OCI-LY1 (cell line): ENCODE data around the gene TMEM40.

ENCODE experiments used
- CTCF ChIP-seq: fragments of 200-600 bp; sonication (generic), shearing (Covaris generic); IDR thresholded peaks from 2 replicates; pipeline ENCODE4 v1.5.1; 2017; ENCODE audit warnings: mild to moderate bottlenecking, antibody characterized with exemption, low read length, moderate library complexity, mixed read lengths
- EZH2 ChIP-seq: fragments of 200-600 bp; sonication (generic), shearing (Covaris generic); IDR thresholded peaks from 2 replicates; pipeline ENCODE4 v1.8.0; 2017; ENCODE audit warnings: borderline replicate concordance, mixed run types, mild to moderate bottlenecking, antibody characterized with exemption, low read length, moderate library complexity, mixed read lengths

- TF ChIP-seq EZH2 (no peak), CTCF (no peak)
Observed at GRCh38 chr3:12785096-12785495, 26.0 kb upstream of the TMEM40 start.
